ENCODE measurements around the gene ACSL3. TPM values are rescaled to one million over a fixed set of nuclear protein-coding genes. Genes with fewer than 3 reads are reported as not detected.

The ACSL3 gene
- total RNA-seq: 10 to 100 TPM; 64.0 to 66.2 TPM

- Mint-ChIP-seq H3K36me3 (no peaks in the 10 kb centered on the region), H3K4me1 (peaks cover 13% of the 10 kb centered on the region), H3K4me3 (peak within 1 kb of the TSS; percentile 74), H3K27ac (peak within 1 kb of the TSS; percentile 91), H3K9me3 (no peaks in the 10 kb centered on the region), H3K27me3 (peaks cover 3% of the 10 kb centered on the region)
- peak; percentile 97 for DNase-seq
These were observed at the start of gene ACSL3 for GRCh38 chr2:222860740-222861410. ACSL3 (plus strand) TSS chr2:222861036; CDS start chr2:222908773, 47,737 bp downstream.

- Mint-ChIP-seq H3K4me3 (no peak overlapping the region), H3K27me3 (peaks cover 9% of the 10 kb centered on the region), H3K36me3 (no peaks in the 10 kb centered on the region), H3K27ac (no peak overlapping the region), H3K9me3 (no peaks in the 10 kb centered on the region), H3K4me1 (peaks cover 18% of the 10 kb centered on the region)
- DNase-seq: no peak
These were observed 49.0 kb upstream of the ACSL3 start for GRCh38 chr2:222811828-222812227.

GRCh38 chr2:222813177-222813843, 47.5 kb upstream of the ACSL3 start:
- H3K36me3 Mint-ChIP-seq: no peaks in the 10 kb centered on the region
- peak overlapping the region; percentile 89 for H3K27ac Mint-ChIP-seq
- H3K4me1 Mint-ChIP-seq: peaks cover 18% of the 10 kb centered on the region
- DNase-seq: peak; percentile 34
- H3K4me3 Mint-ChIP-seq: no peak overlapping the region
- no peaks in the 10 kb centered on the region for H3K27me3 Mint-ChIP-seq
- no peaks in the 10 kb centered on the region for H3K9me3 Mint-ChIP-seq

GRCh38 chr2:222819722-222820333, 41.0 kb upstream of the ACSL3 start:
- Mint-ChIP-seq H3K4me1 (peaks cover 3% of the 10 kb centered on the region), H3K9me3 (no peaks in the 10 kb centered on the region), H3K27me3 (no peaks in the 10 kb centered on the region), H3K27ac (no peak overlapping the region), H3K36me3 (no peaks in the 10 kb centered on the region), H3K4me3 (no peak overlapping the region)
- DNase-seq: no peak

GRCh38 chr2:222823183-222823930, 37.5 kb upstream of the ACSL3 start:
- no peaks in the 10 kb centered on the region for H3K36me3 Mint-ChIP-seq
- H3K9me3 Mint-ChIP-seq: no peaks in the 10 kb centered on the region
- peaks cover 3% of the 10 kb centered on the region for H3K4me1 Mint-ChIP-seq
- H3K27me3 Mint-ChIP-seq: no peaks in the 10 kb centered on the region
- DNase-seq: no peak
- H3K27ac Mint-ChIP-seq: no peak overlapping the region
- H3K4me3 Mint-ChIP-seq: no peak overlapping the region

GRCh38 chr2:222825031-222825430, 35.8 kb upstream of the ACSL3 start:
- Mint-ChIP-seq H3K27me3 (no peaks in the 10 kb centered on the region), H3K4me1 (no peaks in the 10 kb centered on the region), H3K27ac (no peak overlapping the region), H3K4me3 (no peak overlapping the region), H3K9me3 (no peaks in the 10 kb centered on the region), H3K36me3 (no peaks in the 10 kb centered on the region)
- DNase-seq: no peak

- H3K9me3 Mint-ChIP-seq: no peaks in the 10 kb centered on the region
- H3K4me3 Mint-ChIP-seq: no peak overlapping the region
- H3K4me1 Mint-ChIP-seq: no peaks in the 10 kb centered on the region
- no peak overlapping the region for H3K27ac Mint-ChIP-seq
- no peaks in the 10 kb centered on the region for H3K36me3 Mint-ChIP-seq
- no peak for DNase-seq
- H3K27me3 Mint-ChIP-seq: peaks cover 4% of the 10 kb centered on the region
These were observed 33.4 kb upstream of the ACSL3 start for GRCh38 chr2:222827417-222827816.

GRCh38 chr2:222828572-222828971, 32.3 kb upstream of the ACSL3 start:
- Mint-ChIP-seq H3K27me3 (peaks cover 8% of the 10 kb centered on the region), H3K4me3 (no peak overlapping the region), H3K36me3 (no peaks in the 10 kb centered on the region), H3K27ac (no peak overlapping the region), H3K9me3 (no peaks in the 10 kb centered on the region), H3K4me1 (no peaks in the 10 kb centered on the region)
- DNase-seq: no peak

- Mint-ChIP-seq H3K27me3 (peaks cover 9% of the 10 kb centered on the region), H3K36me3 (no peaks in the 10 kb centered on the region), H3K4me1 (no peaks in the 10 kb centered on the region), H3K4me3 (no peak overlapping the region), H3K27ac (no peak overlapping the region), H3K9me3 (no peaks in the 10 kb centered on the region)
- DNase-seq: no peak
These were observed 30.7 kb upstream of the ACSL3 start for GRCh38 chr2:222830164-222830563.

- Mint-ChIP-seq H3K36me3 (no peaks in the 10 kb centered on the region), H3K4me3 (no peak overlapping the region), H3K27me3 (peaks cover 12% of the 10 kb centered on the region), H3K27ac (no peak overlapping the region), H3K9me3 (no peaks in the 10 kb centered on the region), H3K4me1 (no peaks in the 10 kb centered on the region)
- DNase-seq: no peak
These were observed 27.4 kb upstream of the ACSL3 start for GRCh38 chr2:222833410-222833809.

- Mint-ChIP-seq H3K27ac (no peak overlapping the region), H3K27me3 (peaks cover 12% of the 10 kb centered on the region), H3K36me3 (no peaks in the 10 kb centered on the region), H3K9me3 (no peaks in the 10 kb centered on the region), H3K4me1 (peaks cover 3% of the 10 kb centered on the region), H3K4me3 (no peak overlapping the region)
- no peak for DNase-seq
These were observed 25.6 kb upstream of the ACSL3 start for GRCh38 chr2:222835143-222835822.

- H3K36me3 Mint-ChIP-seq: no peaks in the 10 kb centered on the region
- DNase-seq: no peak
- no peaks in the 10 kb centered on the region for H3K9me3 Mint-ChIP-seq
- H3K4me3 Mint-ChIP-seq: no peak overlapping the region
- H3K27me3 Mint-ChIP-seq: peaks cover 12% of the 10 kb centered on the region
- H3K27ac Mint-ChIP-seq: no peak overlapping the region
- H3K4me1 Mint-ChIP-seq: peaks cover 5% of the 10 kb centered on the region
These were observed 25.0 kb upstream of the ACSL3 start for GRCh38 chr2:222835823-222836151.

- Mint-ChIP-seq H3K27me3 (peaks cover 8% of the 10 kb centered on the region), H3K4me3 (no peak overlapping the region), H3K9me3 (no peaks in the 10 kb centered on the region), H3K4me1 (peaks cover 12% of the 10 kb centered on the region), H3K27ac (no peak overlapping the region), H3K36me3 (no peaks in the 10 kb centered on the region)
- no peak for DNase-seq
These were observed 23.2 kb upstream of the ACSL3 start for GRCh38 chr2:222837643-222838056.

GRCh38 chr2:222840060-222840802, 20.6 kb upstream of the ACSL3 start:
- Mint-ChIP-seq H3K9me3 (no peaks in the 10 kb centered on the region), H3K4me1 (peaks cover 15% of the 10 kb centered on the region), H3K27me3 (peaks cover 3% of the 10 kb centered on the region), H3K27ac (no peak overlapping the region), H3K36me3 (no peaks in the 10 kb centered on the region), H3K4me3 (no peak overlapping the region)
- DNase-seq: no peak
